CMK (cell line): Measurements from ENCODE around the gene KLHDC10.
"Not testable (repeated sequence)": the region's sequence is repeated elsewhere in the genome, so short reads cannot be mapped to it uniquely, and the experiment has no call there.

Experiments
- DNase-seq: peaks from one replicate; pipeline ENCODE4 v3.0.0-alpha.2; 2010; ENCODE audit warnings: low read depth

The KLHDC10 gene

GRCh38 chr7:130141884-130142653 lies 71.7 kb downstream of the KLHDC10 start:
- no peak for DNase-seq

GRCh38 chr7:130142654-130143333 lies 72.5 kb downstream of the KLHDC10 start:
- no peak for DNase-seq

GRCh38 chr7:130143334-130143732 lies 73.0 kb downstream of the KLHDC10 start:
- no peak for DNase-seq

- no peak for DNase-seq
Observed at GRCh38 chr7:130143986-130144311, 73.6 kb downstream of the KLHDC10 start.

- no peak for DNase-seq
Observed at GRCh38 chr7:130144312-130145171, 74.2 kb downstream of the KLHDC10 start.

GRCh38 chr7:130145424-130146100 lies 75.2 kb downstream of the KLHDC10 start:
- DNase-seq = no peak

- not testable (repeated sequence) for DNase-seq
Observed at GRCh38 chr7:130146142-130146541, 75.8 kb downstream of the KLHDC10 start.

- DNase-seq = no peak
Observed at GRCh38 chr7:130146693-130147405, 76.5 kb downstream of the KLHDC10 start.

GRCh38 chr7:130147710-130148325 lies 77.5 kb downstream of the KLHDC10 start:
- no peak for DNase-seq

GRCh38 chr7:130148561-130148960 lies 78.2 kb downstream of the KLHDC10 start:
- DNase-seq = no peak

- no peak for DNase-seq
Observed at GRCh38 chr7:130149281-130150139, 79.2 kb downstream of the KLHDC10 start.

- DNase-seq = no peak
Observed at GRCh38 chr7:130150587-130150986, 80.3 kb downstream of the KLHDC10 start.

GRCh38 chr7:130151591-130152492 lies 81.5 kb downstream of the KLHDC10 start:
- DNase-seq = peak; percentile 29

- DNase-seq = peak; percentile 32
Observed at GRCh38 chr7:130152493-130153210, 82.3 kb downstream of the KLHDC10 start.

- no peak for DNase-seq
Observed at GRCh38 chr7:130153211-130153908, 83.0 kb downstream of the KLHDC10 start.

- no peak for DNase-seq
Observed at GRCh38 chr7:130154131-130154500, 83.8 kb downstream of the KLHDC10 start.

- no peak for DNase-seq
Observed at GRCh38 chr7:130154501-130155317, 84.4 kb downstream of the KLHDC10 start.
